HEK293 (cell line): Measurements from ENCODE around the gene NDUFB10.

Experiments used
- CTCF ChIA-PET: fragments of 350-600 bp; formaldehyde crosslinking; extraction: SDS; loops from one replicate; lab custom pipeline; 2021; ENCODE audit warnings: antibody characterized with exemption; lab: Yijun Ruan, JAX
- POLR2A ChIA-PET: fragments of 300-600 bp; formaldehyde crosslinking; extraction: SDS; loops from one replicate; lab custom pipeline; 2020; ENCODE audit warnings: antibody characterized with exemption, inconsistent platforms; lab: Yijun Ruan, JAX
- H3K27ac ChIP-seq: fragments of 200-500 bp; sonication (Bioruptor generic); 2 replicates; pipeline ENCODE4 v1.5.1; 2014; ENCODE audit warnings: low read depth, low read length, control low read depth, inconsistent platforms; ENCODE audit errors: extremely low read depth
- H3K36me3 ChIP-seq, 2 experiments: fragments of 200-500 bp in 1 of 2; sonication (Bioruptor generic) in 1 of 2; 1 replicate in 1 of 2; 2 replicates in 1 of 2; pipeline ENCODE4 v1.5.1; 2014 to 2017; ENCODE audit warnings: inconsistent platforms in 2 of 2, low read length in 2 of 2; ENCODE audit not compliant: control insufficient read depth in 2 of 2, insufficient read depth in 1 of 2
- H3K4me1 ChIP-seq: fragments of 200-500 bp; sonication (Bioruptor generic); 2 replicates; pipeline ENCODE4 v1.5.1; 2014; ENCODE audit warnings: mild to moderate bottlenecking, low read length, inconsistent platforms; ENCODE audit not compliant: control insufficient read depth, insufficient read depth
- H3K4me3 ChIP-seq: 2 replicates; pipeline ENCODE4 v1.5.1; 2011; ENCODE audit warnings: low read depth, mild to moderate bottlenecking, control low read depth, low read length, moderate library complexity
- H3K9me3 ChIP-seq: fragments of 200-500 bp; sonication (Bioruptor generic); 2 replicates; pipeline ENCODE4 v1.5.1; 2014; ENCODE audit warnings: low read depth, low read length, inconsistent platforms; ENCODE audit not compliant: control insufficient read depth, insufficient read depth
- GFI1B ChIP-seq: fragments of 450-650 bp; formaldehyde crosslinking; IDR thresholded peaks from 2 replicates; pipeline ENCODE4 v1.5.1; 2016; ENCODE audit warnings: missing biosample characterization, missing genetic modification characterization
- IKZF3 ChIP-seq: fragments of 450-650 bp; IDR thresholded peaks from 2 replicates; pipeline ENCODE4 v1.5.0; 2018; ENCODE audit warnings: missing biosample characterization, mild to moderate bottlenecking, missing genetic modification characterization, moderate library complexity
- KLF1 ChIP-seq: fragments of 450-650 bp; formaldehyde crosslinking; IDR thresholded peaks from 2 replicates; pipeline ENCODE4 v1.5.1; 2016; ENCODE audit warnings: missing biosample characterization, missing genetic modification characterization
- KLF10 ChIP-seq: fragments of 450-650 bp; IDR thresholded peaks from 2 replicates; pipeline ENCODE4 v1.5.1; 2018; ENCODE audit warnings: missing biosample characterization, mild to moderate bottlenecking, missing genetic modification characterization
- KLF9 ChIP-seq: fragments of 450-650 bp; formaldehyde crosslinking; IDR thresholded peaks from 2 replicates; pipeline ENCODE4 v1.5.1; 2016; ENCODE audit warnings: missing biosample characterization, missing genetic modification characterization, low read depth
- MZF1 ChIP-seq: fragments of 450-650 bp; formaldehyde crosslinking; IDR thresholded peaks from 2 replicates; pipeline ENCODE4 v1.5.1; 2017; ENCODE audit warnings: missing biosample characterization, missing genetic modification characterization, borderline replicate concordance
- PRDM4 ChIP-seq: fragments of 450-650 bp; formaldehyde crosslinking; IDR thresholded peaks from 2 replicates; pipeline ENCODE4 v1.5.1; 2017; ENCODE audit warnings: missing biosample characterization, missing genetic modification characterization
- TRIM28 ChIP-seq: IDR thresholded peaks from 2 replicates; pipeline ENCODE4 v1.6.1; 2011; ENCODE audit warnings: low read length, control low read depth, borderline replicate concordance
- ZEB2 ChIP-seq: fragments of 450-650 bp; formaldehyde crosslinking; IDR thresholded peaks from 2 replicates; pipeline ENCODE4 v1.5.1; 2016; ENCODE audit warnings: missing biosample characterization, missing genetic modification characterization
- ZFP37 ChIP-seq: fragments of 450-650 bp; formaldehyde crosslinking; IDR thresholded peaks from 2 replicates; pipeline ENCODE4 v1.5.1; 2016; ENCODE audit warnings: missing biosample characterization, missing genetic modification characterization
- ZIC2 ChIP-seq: fragments of 450-650 bp; formaldehyde crosslinking; IDR thresholded peaks from 2 replicates; pipeline ENCODE4 v1.5.1; 2016; ENCODE audit warnings: missing biosample characterization, missing genetic modification characterization
- ZNF132 ChIP-seq: fragments of 450-650 bp; formaldehyde crosslinking; IDR thresholded peaks from 2 replicates; pipeline ENCODE4 v1.5.1; 2017; ENCODE audit warnings: missing biosample characterization, missing genetic modification characterization, borderline replicate concordance
- ZNF175 ChIP-seq: fragments of 450-650 bp; formaldehyde crosslinking; IDR thresholded peaks from 2 replicates; pipeline ENCODE4 v1.5.1; 2016; ENCODE audit warnings: missing biosample characterization, missing genetic modification characterization
- ZNF2 ChIP-seq: fragments of 450-650 bp; formaldehyde crosslinking; IDR thresholded peaks from 2 replicates; pipeline ENCODE4 v1.5.1; 2016; ENCODE audit warnings: missing biosample characterization, missing genetic modification characterization
- ZNF248 ChIP-seq: fragments of 450-650 bp; formaldehyde crosslinking; IDR thresholded peaks from 2 replicates; pipeline ENCODE4 v1.5.1; 2017; ENCODE audit warnings: missing biosample characterization, missing genetic modification characterization
- ZNF335 ChIP-seq: fragments of 450-650 bp; formaldehyde crosslinking; conservative IDR thresholded peaks from 2 replicates; pipeline ENCODE4 v1.5.1; 2016; ENCODE audit warnings: missing biosample characterization, missing genetic modification characterization
- ZNF37A ChIP-seq: fragments of 450-650 bp; IDR thresholded peaks from 2 replicates; pipeline ENCODE4 v1.5.1; 2018; ENCODE audit warnings: missing biosample characterization, missing genetic modification characterization
- ZNF473 ChIP-seq: fragments of 450-650 bp; formaldehyde crosslinking; IDR thresholded peaks from 2 replicates; pipeline ENCODE4 v1.5.1; 2017; ENCODE audit warnings: missing biosample characterization, missing genetic modification characterization
- ZNF561 ChIP-seq: fragments of 450-650 bp; IDR thresholded peaks from 2 replicates; pipeline ENCODE4 v1.5.1; 2018; ENCODE audit warnings: missing biosample characterization, missing genetic modification characterization, borderline replicate concordance
- ZNF596 ChIP-seq: fragments of 450-650 bp; IDR thresholded peaks from 2 replicates; pipeline ENCODE4 v1.5.0; 2018; ENCODE audit warnings: missing biosample characterization, mild to moderate bottlenecking, missing genetic modification characterization, moderate library complexity
- ZNF701 ChIP-seq: fragments of 450-650 bp; formaldehyde crosslinking; IDR thresholded peaks from 2 replicates; pipeline ENCODE4 v1.5.1; 2016; ENCODE audit warnings: missing biosample characterization, missing genetic modification characterization
- ZNF837 ChIP-seq: fragments of 450-650 bp; formaldehyde crosslinking; IDR thresholded peaks from 2 replicates; pipeline ENCODE4 v1.5.1; 2016; ENCODE audit warnings: missing biosample characterization, missing genetic modification characterization
- ZSCAN16 ChIP-seq: fragments of 450-650 bp; formaldehyde crosslinking; IDR thresholded peaks from 2 replicates; pipeline ENCODE4 v1.5.1; 2016; ENCODE audit warnings: missing biosample characterization, missing genetic modification characterization
- ZSCAN5A ChIP-seq: fragments of 450-650 bp; formaldehyde crosslinking; IDR thresholded peaks from 2 replicates; pipeline ENCODE4 v1.5.1; 2016; ENCODE audit warnings: missing biosample characterization, missing genetic modification characterization
- TF ChIP-seq, protein P1 (sequence below): fragments of 450-650 bp; formaldehyde crosslinking; IDR thresholded peaks from 2 replicates; pipeline ENCODE4 v1.5.1; 2017; ENCODE audit warnings: missing biosample characterization, mild to moderate bottlenecking, missing genetic modification characterization, moderate library complexity
- TF ChIP-seq, protein P2 (sequence below): fragments of 450-650 bp; formaldehyde crosslinking; IDR thresholded peaks from 2 replicates; pipeline ENCODE4 v1.5.1; 2016; ENCODE audit warnings: missing biosample characterization, missing genetic modification characterization
- TF ChIP-seq, protein P3 (sequence below): fragments of 450-650 bp; formaldehyde crosslinking; IDR thresholded peaks from 2 replicates; pipeline ENCODE4 v1.5.1; 2016; ENCODE audit warnings: missing biosample characterization, missing genetic modification characterization

The NDUFB10 gene

GRCh38 chr16:1960665-1961630 is 1.6 kb downstream of the NDUFB10 start (continued):
- TF ChIP-seq PRDM4 (no peak; the same call in 1 of the 2 replicates), ZNF473 (tag by site-specific recombination) (no peak), ZIC2 (peak; percentile 91), ZNF132 (tag by site-specific recombination) (no peak), ZNF2 (tag by site-specific recombination) (peak; percentile 92), ZNF701 (tag by site-specific recombination) (no peak), ZNF175 (tag by site-specific recombination) (no peak), TRIM28 (peak; percentile 67; the same call in 1 of the 2 replicates), ZFP37 (peak; percentile 94), ZNF596 (peak; percentile 57), ZSCAN16 (no peak), GFI1B (tag by site-specific recombination) (0 out of 2 replicates have a peak, but pooled peaks have one; percentile 5), ZEB2 (tag by site-specific recombination) (peak; percentile 82)
- TF ChIP-seq, protein P1, sequence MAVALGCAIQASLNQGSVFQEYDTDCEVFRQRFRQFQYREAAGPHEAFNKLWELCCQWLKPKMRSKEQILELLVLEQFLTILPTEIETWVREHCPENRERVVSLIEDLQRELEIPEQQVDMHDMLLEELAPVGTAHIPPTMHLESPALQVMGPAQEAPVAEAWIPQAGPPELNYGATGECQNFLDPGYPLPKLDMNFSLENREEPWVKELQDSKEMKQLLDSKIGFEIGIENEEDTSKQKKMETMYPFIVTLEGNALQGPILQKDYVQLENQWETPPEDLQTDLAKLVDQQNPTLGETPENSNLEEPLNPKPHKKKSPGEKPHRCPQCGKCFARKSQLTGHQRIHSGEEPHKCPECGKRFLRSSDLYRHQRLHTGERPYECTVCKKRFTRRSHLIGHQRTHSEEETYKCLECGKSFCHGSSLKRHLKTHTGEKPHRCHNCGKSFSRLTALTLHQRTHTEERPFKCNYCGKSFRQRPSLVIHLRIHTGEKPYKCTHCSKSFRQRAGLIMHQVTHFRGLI = peak; percentile 59; the same call in 1 of the 2 replicates
- TF ChIP-seq, protein P2, sequence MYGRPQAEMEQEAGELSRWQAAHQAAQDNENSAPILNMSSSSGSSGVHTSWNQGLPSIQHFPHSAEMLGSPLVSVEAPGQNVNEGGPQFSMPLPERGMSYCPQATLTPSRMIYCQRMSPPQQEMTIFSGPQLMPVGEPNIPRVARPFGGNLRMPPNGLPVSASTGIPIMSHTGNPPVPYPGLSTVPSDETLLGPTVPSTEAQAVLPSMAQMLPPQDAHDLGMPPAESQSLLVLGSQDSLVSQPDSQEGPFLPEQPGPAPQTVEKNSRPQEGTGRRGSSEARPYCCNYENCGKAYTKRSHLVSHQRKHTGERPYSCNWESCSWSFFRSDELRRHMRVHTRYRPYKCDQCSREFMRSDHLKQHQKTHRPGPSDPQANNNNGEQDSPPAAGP = peak; percentile 17
- TF ChIP-seq, protein P3, sequence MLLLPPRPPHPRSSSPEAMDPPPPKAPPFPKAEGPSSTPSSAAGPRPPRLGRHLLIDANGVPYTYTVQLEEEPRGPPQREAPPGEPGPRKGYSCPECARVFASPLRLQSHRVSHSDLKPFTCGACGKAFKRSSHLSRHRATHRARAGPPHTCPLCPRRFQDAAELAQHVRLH (tag by site-specific recombination) = peak; percentile 39; the same call in 1 of the 2 replicates

DNA sequence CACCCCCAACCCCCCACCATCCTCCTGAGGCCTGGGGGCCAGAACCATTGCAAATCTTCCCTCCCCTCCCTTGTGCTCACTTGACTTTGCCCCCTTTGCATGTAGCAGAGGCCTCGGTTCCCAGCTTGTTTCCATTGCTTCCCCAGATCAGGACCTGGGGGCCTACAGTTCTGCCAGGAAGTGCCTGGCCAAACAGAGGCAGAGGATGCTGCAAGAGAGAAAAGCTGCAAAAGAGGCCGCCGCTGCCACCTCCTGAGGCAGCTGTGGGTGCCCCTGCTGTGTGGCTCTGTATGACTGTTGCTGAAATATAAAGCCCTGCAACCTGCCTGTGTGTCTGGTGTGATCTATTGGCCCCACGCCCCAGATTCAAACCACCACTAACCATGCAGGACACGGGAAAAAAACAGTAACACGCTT is 2.3 kb downstream of the NDUFB10 start:
- Histone ChIP-seq H3K27ac (peak overlapping the region; percentile 100; the same call in 1 of the 2 replicates), H3K36me3 (peaks cover 0 to 37% of the 10 kb centered on the region in 2 experiments; a peak in 1 of 3 replicates), H3K4me3 (no peak overlapping the region), H3K4me1 (no peaks in the 10 kb centered on the region; the same call in 1 of the 2 replicates), H3K9me3 (no peaks in the 10 kb centered on the region)
- POLR2A ChIA-PET = interaction anchor here (0.6 to 2.4 kb wide), 9 partner anchors 10 to 396 kb away, joined by 3 to 17 read pairs (median 4); partner anchors contain the start of genes GFER, NOXO1, TBL3 and TRAF7
- CTCF ChIA-PET = interaction anchor here (1.7 to 2.1 kb wide), 2 partner anchors 10 to 42 kb away, joined by 4 to 6 read pairs; partner anchors contain the start of gene TBL3
- TF ChIP-seq ZNF837 (tag by site-specific recombination) = no peak
- no peak for TF ChIP-seq ZNF248 (tag by site-specific recombination)
- peak; percentile 61; the same call in 1 of the 2 replicates for TF ChIP-seq KLF10
- TF ChIP-seq KLF1 (tag by site-specific recombination) = no peak
- peak; percentile 34 for TF ChIP-seq ZNF335 (tag by site-specific recombination)
- no peak for TF ChIP-seq ZSCAN5A (tag by site-specific recombination)
- TF ChIP-seq IKZF3 (tag by site-specific recombination) = peak; percentile 84
- 0 out of 2 replicates have a peak, but pooled peaks have one; percentile 10 for TF ChIP-seq KLF9 (tag by site-specific recombination)
- TF ChIP-seq ZNF561 (tag by site-specific recombination) = peak; percentile 39; the same call in 1 of the 2 replicates
- TF ChIP-seq PRDM4 = no peak
- no peak for TF ChIP-seq ZNF37A (tag by site-specific recombination)
- TF ChIP-seq MZF1 (tag by site-specific recombination) = peak; percentile 28; the same call in 1 of the 2 replicates
